HepG2 (cell line): ENCODE results near the gene PSMC3IP. TPM values are rescaled to one million over a fixed set of nuclear protein-coding genes. Genes with fewer than 3 reads are reported as not detected.
A peak's percentile ranks its signal among the peaks of the same experiment; 100 is the strongest.
"Not testable (repeated sequence)": the region's sequence is repeated elsewhere in the genome, so short reads cannot be mapped to it uniquely, and the experiment has no call there.

Source experiments
- ATAC-seq: fragments of 200-7000 bp; cut with Tn5 transposase; 3 replicates; pipeline ENCODE4 v1.9.1; 2020; ENCODE audit warnings: mild to moderate bottlenecking, moderate library complexity
- BruUV-seq: library from RNA; stranded (reverse); fragments of 400-500 nt; replicated peaks from 2 replicates; lab custom pipeline; 2021; lab: Mats Ljungman, UMichigan
- CTCF ChIA-PET: fragments of 300-600 bp; formaldehyde crosslinking; extraction: SDS; loops from one replicate; lab custom pipeline; 2021; ENCODE audit warnings: low total read pairs, inconsistent platforms, low intra/inter-chr PET ratio; lab: Yijun Ruan, JAX
- POLR2A ChIA-PET: fragments of 350-600 bp; sonication (Branson Sonifier 250); formaldehyde crosslinking; loops from one replicate; lab custom pipeline; 2020; ENCODE audit warnings: antibody characterized with exemption, inconsistent platforms; lab: Yijun Ruan, JAX
- DNase-seq: peaks from one replicate; pipeline ENCODE4 v3.0.0-alpha.2; 2015; ENCODE audit warnings: low spot score
- FAIRE-seq: peaks from 3 replicates; lab custom pipeline; 2011; peaks lifted over from hg19 to GRCh38; lab: Jason Lieb, UNC
- H2AFZ ChIP-seq: one replicate; pipeline ENCODE4 v1.6.1; 2011; ENCODE audit warnings: low read length, inconsistent platforms
- H3K27ac ChIP-seq: fragments of 300-600 bp; 3 replicates; pipeline ENCODE4 v1.8.0; 2011; ENCODE audit warnings: mixed run types, mild to moderate bottlenecking, mixed read lengths, low read length, inconsistent platforms; ENCODE audit not compliant: insufficient read depth; ENCODE audit errors: extremely low read length
- H3K27me3 ChIP-seq, 2 experiments: fragments of 200-600 bp in 1 of 2; 2 replicates in 1 of 2; 3 replicates in 1 of 2; pipeline versions ENCODE4 v1.6.0 to v1.8.0; 2011; ENCODE audit warnings: low read length in 2 of 2, mild to moderate bottlenecking in 2 of 2, moderate library complexity in 2 of 2, inconsistent platforms in 1 of 2; ENCODE audit not compliant: insufficient read depth in 2 of 2, control insufficient read depth in 1 of 2
- H3K36me3 ChIP-seq, 2 experiments: fragments of 200-600 bp in 1 of 2; replicated peaks in 1 of 2; 2 replicates in 1 of 2; 3 replicates in 1 of 2; pipeline versions ENCODE4 v1.5.1 to v1.8.0; 2011; ENCODE audit warnings: low read length in 2 of 2, inconsistent platforms in 1 of 2; ENCODE audit not compliant: insufficient read depth in 2 of 2, control insufficient read depth in 1 of 2
- H3K4me1 ChIP-seq: 2 replicates; pipeline ENCODE4 v1.5.1; 2012; ENCODE audit warnings: low read length, inconsistent platforms; ENCODE audit not compliant: insufficient read depth
- H3K4me2 ChIP-seq: 2 replicates; pipeline ENCODE4 v1.6.0; 2011; ENCODE audit warnings: low read depth, low read length, inconsistent platforms
- H3K4me3 ChIP-seq, 3 experiments: fragments of 200-600 bp in 1 of 3; sonication (generic), shearing (Covaris generic) in 1 of 3; replicated peaks in 1 of 3; 2 replicates each; pipeline ENCODE4 v1.5.1; 2011 to 2016; ENCODE audit warnings: low read length in 3 of 3, inconsistent platforms in 2 of 3, low read depth in 2 of 3, mild to moderate bottlenecking in 2 of 3, control low read depth in 1 of 3, mixed read lengths in 1 of 3; ENCODE audit not compliant: insufficient read depth in 1 of 3
- H3K79me2 ChIP-seq: one replicate; pipeline ENCODE4 v1.6.1; 2011; ENCODE audit warnings: low read length, inconsistent platforms; ENCODE audit not compliant: insufficient read depth
- H3K9ac ChIP-seq: 2 replicates; pipeline ENCODE4 v1.6.0; 2011; ENCODE audit warnings: mild to moderate bottlenecking, low read depth, low read length, inconsistent platforms; ENCODE audit not compliant: insufficient read depth
- H3K9me3 ChIP-seq: 2 replicates; pipeline ENCODE4 v1.5.1; 2012; ENCODE audit warnings: mild to moderate bottlenecking, low read length
- H4K20me1 ChIP-seq: 2 replicates; pipeline ENCODE4 v1.6.0; 2011; ENCODE audit warnings: inconsistent platforms, mild to moderate bottlenecking, low read length, moderate library complexity; ENCODE audit not compliant: insufficient read depth
- ESRRA ChIP-seq: sonication (generic); formaldehyde crosslinking; IDR thresholded peaks from 2 replicates; pipeline ENCODE4 v1.5.1; 2020; ENCODE audit warnings: mild to moderate bottlenecking, low read depth, missing genetic modification reagents
- NR1H2 ChIP-seq: sonication (generic); formaldehyde crosslinking; IDR thresholded peaks from 2 replicates; pipeline ENCODE4 v1.8.1; 2022; ENCODE audit warnings: low read depth, missing genetic modification reagents, borderline replicate concordance
- PHB2 ChIP-seq: fragments of 450-650 bp; IDR thresholded peaks from 2 replicates; pipeline ENCODE4 v1.6.1; 2018; ENCODE audit not compliant: partially characterized antibody
- POLR2G ChIP-seq: fragments of 200-400 bp; formaldehyde crosslinking; IDR thresholded peaks from 2 replicates; pipeline ENCODE4 v1.6.1; 2018; ENCODE audit warnings: mild to moderate bottlenecking, low read depth, low read length, moderate library complexity
- RFX5 ChIP-seq: IDR thresholded peaks from 2 replicates; pipeline ENCODE4 v1.6.1; 2011; ENCODE audit warnings: low read depth, low read length, improper control_type of control experiment
- ZFY ChIP-seq: sonication (generic); formaldehyde crosslinking; IDR thresholded peaks from 2 replicates; pipeline ENCODE4 v1.4.0; 2020; ENCODE audit warnings: missing genetic modification reagents
- ZNF629 ChIP-seq: sonication (generic); formaldehyde crosslinking; conservative IDR thresholded peaks from 2 replicates; pipeline ENCODE4 v1.5.0; 2020; ENCODE audit warnings: missing genetic modification reagents
- ZSCAN21 ChIP-seq: sonication (generic); formaldehyde crosslinking; IDR thresholded peaks from 2 replicates; pipeline ENCODE4 v1.8.0; 2022; ENCODE audit warnings: mild to moderate bottlenecking, missing genetic modification reagents, moderate library complexity, borderline replicate concordance
- WGBS: methylation state at CpG from one replicate; pipeline ENCODE4 v1.1.6; 2017; ENCODE audit warnings: low lambda C conversion rate; 5-methylcytosine and 5-hydroxymethylcytosine counted together
- in situ Hi-C: cut with HindIII; loops from 2 replicates; pipeline ENCODE4 v1.10.0; 2017; ENCODE audit warnings: low pct_unique_long_range_greater_than_20kb; ENCODE audit not compliant: extremely low pct_ligation_motif_present
- intact Hi-C: fragments of 100-400 bp; cut with micrococcal nuclease; formaldehyde crosslinking; loops from one replicate; pipeline ENCODE4 v1.10.0; 2022; ENCODE audit not compliant: unreplicated experiment
- polyA plus RNA-seq, 8 experiments: library from polyadenylated mRNA; depleted of rRNA in 3 of 8; stranded (reverse) in 7 of 8; unstranded in 1 of 8; fragments of >200 nt; fragmentation: Illumina TruSeq in 4 of 8; extraction: Trizol in 4 of 8; gene quantifications; 2 replicates each; pipeline versions ENCODE4 v1.2.1 to v1.2.3, GENCODE V29; 2011 to 2016; ENCODE audit warnings: low read depth in 4 of 8, missing spikeins in 1 of 8, mixed read lengths in 1 of 8; ENCODE audit not compliant: insufficient read depth in 1 of 8
- total RNA-seq, 5 experiments: library from RNA; depleted of rRNA; stranded (reverse); fragments of >200 nt; fragmentation: Illumina TruSeq; extraction: Trizol; gene quantifications; 2 replicates each; pipeline ENCODE4 v1.2.3, GENCODE V29; 2016; ENCODE audit warnings: low read depth in 1 of 5
- TF ChIP-seq, protein P1 (sequence below): sonication (generic); formaldehyde crosslinking; IDR thresholded peaks from 2 replicates; pipeline ENCODE4 v1.8.1; 2023; ENCODE audit warnings: mild to moderate bottlenecking, missing genetic modification reagents

Gene PSMC3IP
- total and polyA plus RNA-seq, 2 of the 13 experiments (the other 11 are each of a cell fraction or from before 2014, with no cell fraction given): 6.5 to 22.4 TPM

DNA sequence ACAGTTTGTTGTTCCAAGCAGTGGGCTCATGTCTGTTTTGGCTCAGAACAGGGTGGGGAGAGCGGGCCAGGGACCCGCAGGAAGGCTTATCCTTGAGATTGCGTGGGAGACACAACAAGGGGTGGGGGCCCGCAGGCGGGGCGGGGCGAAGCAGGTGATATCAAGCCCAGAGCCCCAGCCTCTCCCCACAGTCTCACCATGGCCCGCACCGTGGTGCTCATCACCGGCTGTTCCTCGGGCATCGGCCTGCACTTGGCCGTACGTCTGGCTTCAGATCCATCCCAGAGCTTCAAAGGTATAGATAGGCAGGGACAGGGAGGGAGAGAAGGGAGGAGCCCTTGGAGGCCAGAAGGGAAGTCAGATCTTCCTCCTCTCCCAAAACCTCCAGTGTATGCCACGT lies 24.8 kb downstream of the PSMC3IP start, which contains the start of gene HSD17B1:
Gene HSD17B1, plus strand, starts transcription at position 188 of the 400 bp plus-strand sequence. Its CDS starts 11 bp downstream, at position 199.
- H2AFZ ChIP-seq, in situ Hi-C loops: not testable (repeated sequence)

GRCh38 chr17:42548993-42549755 lies 28.4 kb downstream of the PSMC3IP start:
- CTCF ChIA-PET: no interaction called here
- H3K9ac ChIP-seq: no peak overlapping the region

More for the DNA sequence above, 24.8 kb downstream of the PSMC3IP start, which contains the start of gene HSD17B1:
- Histone ChIP-seq H3K27ac (peak within 1 kb of the TSS; percentile 87), H3K9ac (peak within 1 kb of the TSS; percentile 97), H3K4me1 (peaks cover 57% of the 10 kb centered on the region), H3K4me3 (peak within 1 kb of the TSS; percentile 88 to 100 (median 94); a peak in 5 of 6 replicates), H3K79me2 (peaks cover 18% of the 10 kb centered on the region), H3K4me2 (peak within 1 kb of the TSS; percentile 100)
- POLR2A ChIA-PET: interaction anchor here (1.6 to 4.4 kb wide), 5 partner anchors 11 to 57 kb away, joined by 4 to 80 read pairs (median 47); partner anchors contain the start of genes COASY, MLX, NAGLU and PSMC3IP
- ATAC-seq, H3K9me3 ChIP-seq, FAIRE-seq, H3K36me3 ChIP-seq, H4K20me1 ChIP-seq, DNase-seq, BruUV-seq, CTCF ChIA-PET, intact Hi-C loops, H3K27me3 ChIP-seq: not testable (repeated sequence)
- 93% methylated on average over 15 of the region's 15 CpGs for WGBS
- 0 out of 2 replicates have a peak, but pooled peaks have one; percentile 6 for TF ChIP-seq ZSCAN21 (CRISPR knock-in tag)
- TF ChIP-seq, all 625 proteins: peak for 1; not testable (repeated sequence) for 624

More at GRCh38 chr17:42548993-42549755, 28.4 kb downstream of the PSMC3IP start:
- Histone ChIP-seq H3K79me2 (peaks cover 9% of the 10 kb centered on the region), H3K4me2 (0 out of 2 replicates have a peak overlapping the region, but pooled peaks have one; percentile 6), H3K9me3 (no peaks in the 10 kb centered on the region), H3K27ac (no peak overlapping the region), H4K20me1 (no peaks in the 10 kb centered on the region), H2AFZ (no peak overlapping the region), H3K4me1 (peaks cover 65% of the 10 kb centered on the region), H3K4me3 (no peak overlapping the region), H3K27me3 (no peaks in the 10 kb centered on the region; a peak in 1 of 5 replicates), H3K36me3 (0 out of 5 replicates have a peak, but pooled peaks cover 0 to 2% of the 10 kb centered on the region in 2 experiments)
- DNase-seq: no peak
- POLR2A ChIA-PET: interaction anchor here (6.1 kb wide), 1 partner anchor 13 kb away, joined by 45 read pairs; the partner anchor contains the start of gene NAGLU
- no peak for TF ChIP-seq NR1H2
- TF ChIP-seq ESRRA (CRISPR knock-in tag): no peak
- peak; percentile 59; the same call in 1 of the 2 replicates for TF ChIP-seq ZNF629 (CRISPR knock-in tag)
- TF ChIP-seq, protein P1, sequence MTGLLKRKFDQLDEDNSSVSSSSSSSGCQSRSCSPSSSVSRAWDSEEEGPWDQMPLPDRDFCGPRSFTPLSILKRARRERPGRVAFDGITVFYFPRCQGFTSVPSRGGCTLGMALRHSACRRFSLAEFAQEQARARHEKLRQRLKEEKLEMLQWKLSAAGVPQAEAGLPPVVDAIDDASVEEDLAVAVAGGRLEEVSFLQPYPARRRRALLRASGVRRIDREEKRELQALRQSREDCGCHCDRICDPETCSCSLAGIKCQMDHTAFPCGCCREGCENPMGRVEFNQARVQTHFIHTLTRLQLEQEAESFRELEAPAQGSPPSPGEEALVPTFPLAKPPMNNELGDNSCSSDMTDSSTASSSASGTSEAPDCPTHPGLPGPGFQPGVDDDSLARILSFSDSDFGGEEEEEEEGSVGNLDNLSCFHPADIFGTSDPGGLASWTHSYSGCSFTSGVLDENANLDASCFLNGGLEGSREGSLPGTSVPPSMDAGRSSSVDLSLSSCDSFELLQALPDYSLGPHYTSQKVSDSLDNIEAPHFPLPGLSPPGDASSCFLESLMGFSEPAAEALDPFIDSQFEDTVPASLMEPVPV (CRISPR knock-in tag): no peak
- TF ChIP-seq RFX5: no peak
- TF ChIP-seq PHB2: no peak
- TF ChIP-seq ZFY (CRISPR knock-in tag): no peak
- peak; percentile 23; the same call in 1 of the 2 replicates for TF ChIP-seq POLR2G
- FAIRE-seq: no peak
- intact Hi-C loops (no loop called here), in situ Hi-C loops (no loop called here)
- no peak for ATAC-seq
- no TSS peak for BruUV-seq
- WGBS: 87% methylated on average over 14 of the region's 14 CpGs
